GM19025 (cell line): Measurements from ENCODE around the gene POLR1H.
A peak's percentile ranks its signal among the peaks of the same experiment; 100 is the strongest.
"Not testable (repeated sequence)": the region's sequence is repeated elsewhere in the genome, so short reads cannot be mapped to it uniquely, and the experiment has no call there.

ENCODE experiments used
- ATAC-seq: cut with Tn5 transposase; IDR thresholded peaks from one replicate; pipeline ENCODE4 v1.9.1; 2021; ENCODE audit warnings: mild to moderate bottlenecking, low read depth, moderate library complexity; ENCODE audit not compliant: unreplicated experiment

Gene POLR1H, protein sequence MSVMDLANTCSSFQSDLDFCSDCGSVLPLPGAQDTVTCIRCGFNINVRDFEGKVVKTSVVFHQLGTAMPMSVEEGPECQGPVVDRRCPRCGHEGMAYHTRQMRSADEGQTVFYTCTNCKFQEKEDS

DNA sequence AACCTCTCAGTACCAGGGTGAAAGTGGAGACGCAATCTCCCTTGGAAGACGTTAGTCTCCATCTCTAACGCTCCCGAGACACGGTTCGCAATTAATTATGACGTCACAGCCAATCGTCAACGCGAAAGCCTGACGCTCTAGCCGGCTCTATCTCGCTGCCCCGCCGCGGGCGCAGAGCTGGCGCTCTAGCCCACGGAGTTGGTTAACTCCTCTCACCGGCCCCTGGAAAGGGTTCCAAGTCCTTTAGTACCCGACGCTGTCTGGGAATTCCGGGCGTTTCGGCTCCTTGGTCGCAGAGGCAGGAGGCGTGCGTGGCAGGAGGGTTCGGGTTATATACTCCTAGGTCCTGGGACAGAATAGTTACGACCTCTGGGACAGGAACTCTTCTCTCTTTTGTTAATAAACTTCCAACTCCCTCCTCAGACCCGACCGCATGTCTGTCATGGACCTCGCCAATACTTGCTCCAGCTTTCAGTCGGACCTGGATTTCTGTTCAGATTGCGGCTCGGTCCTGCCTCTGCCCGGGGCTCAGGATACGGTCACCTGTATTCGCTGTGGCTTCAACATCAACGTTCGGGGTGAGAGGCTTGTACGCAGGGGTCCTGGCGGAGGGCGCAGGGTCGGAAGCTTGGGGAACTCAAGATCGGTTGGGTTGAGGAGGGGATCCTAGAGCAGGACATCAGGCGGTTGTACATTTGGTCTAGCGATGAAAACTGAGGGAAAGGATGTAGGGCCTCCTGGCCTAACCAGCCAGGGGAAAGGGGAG lies at the start of gene POLR1H:
POLR1H (plus strand) TSS at position 174 of the 766 bp plus-strand sequence; CDS start at position 434, 260 bp downstream.
- ATAC-seq: peak; percentile 87

DNA sequence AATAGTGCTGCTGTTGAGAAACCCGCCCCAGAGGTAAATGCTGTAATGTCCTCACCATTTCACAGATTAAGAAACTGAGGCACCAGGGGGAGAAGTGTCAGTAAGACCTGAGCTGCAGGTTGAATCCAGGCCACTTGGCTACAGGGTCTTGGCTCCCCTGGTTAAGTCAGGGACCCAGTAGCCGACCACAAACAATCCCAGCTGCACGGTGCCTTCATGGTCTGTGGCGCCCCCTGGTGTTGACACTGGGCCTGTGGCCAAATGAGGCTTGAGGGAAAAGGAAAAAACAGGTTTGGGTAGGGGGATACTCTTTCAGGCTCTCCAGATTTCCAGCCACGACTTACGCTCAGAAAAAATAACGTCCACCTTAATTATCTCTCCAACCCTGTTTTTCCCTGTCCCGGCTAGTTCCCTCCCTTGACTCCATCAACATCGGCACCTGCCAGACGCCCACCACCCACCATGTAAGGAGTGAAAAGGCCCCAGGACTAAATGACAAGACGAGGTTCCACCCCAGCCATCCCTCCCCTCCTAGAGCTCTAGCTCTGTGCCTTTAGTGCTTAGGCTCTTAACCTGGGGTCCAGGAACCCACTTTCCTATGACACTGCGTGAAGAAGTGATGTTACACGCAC lies 47.7 kb upstream of the POLR1H start:
- no peak for ATAC-seq

DNA sequence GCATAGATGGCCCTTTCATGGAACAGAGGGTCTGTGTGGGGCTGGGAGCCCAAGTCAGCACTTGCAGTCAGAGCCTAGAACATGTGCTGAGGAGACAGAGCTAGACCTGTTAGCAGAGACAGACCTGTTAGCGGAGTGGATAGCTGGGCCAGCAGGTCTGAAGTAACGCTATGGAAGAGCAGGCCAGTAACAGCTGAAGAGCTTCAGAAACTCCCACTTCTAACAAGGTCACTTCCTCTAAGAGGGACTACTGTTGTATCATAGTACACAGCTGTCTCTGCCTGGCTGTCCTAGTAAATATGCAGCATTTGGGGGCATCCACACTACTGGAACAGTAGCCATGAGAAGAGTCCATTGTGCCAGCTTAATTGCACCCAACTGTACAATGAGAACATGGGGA lies 41.2 kb upstream of the POLR1H start:
- ATAC-seq: no peak

DNA sequence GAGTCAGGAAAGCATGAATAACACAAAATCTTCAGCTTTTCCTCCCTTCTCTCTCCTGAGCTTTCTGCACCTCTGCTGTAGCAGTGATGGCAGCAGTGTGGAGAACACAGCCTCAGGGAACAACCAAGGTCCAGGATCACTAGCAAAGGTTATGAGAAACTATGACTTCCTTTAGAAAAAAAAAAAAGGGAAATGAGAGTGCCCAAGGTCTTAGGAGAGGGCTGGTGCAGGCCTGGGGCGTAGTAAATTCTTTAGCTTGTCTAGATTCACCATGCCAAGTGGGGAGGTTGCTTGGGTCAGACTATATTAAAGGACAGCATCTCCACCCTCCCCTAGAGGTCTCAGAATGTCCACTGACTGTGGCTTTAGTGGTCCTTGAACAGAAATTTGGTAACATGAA lies 40.4 kb upstream of the POLR1H start:
- no peak for ATAC-seq

DNA sequence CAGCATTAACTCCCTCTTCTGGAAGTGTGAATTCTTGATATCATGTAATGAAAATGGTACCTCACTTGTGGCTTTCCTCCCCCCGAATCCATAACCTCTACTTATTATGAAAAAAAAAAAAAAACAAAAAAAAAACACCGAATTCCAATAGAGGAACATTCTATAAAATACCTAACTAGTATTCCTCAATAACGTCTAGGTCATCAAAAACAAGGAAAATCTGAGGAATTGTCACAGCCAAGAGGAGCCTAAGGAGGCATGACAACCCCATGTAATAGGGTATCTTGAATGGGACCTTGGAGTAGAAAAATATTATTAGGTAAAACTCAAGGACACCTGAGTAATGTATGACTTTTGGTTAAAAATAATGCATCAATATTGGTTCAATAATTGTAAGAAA lies 38.9 kb upstream of the POLR1H start:
- ATAC-seq: no peak

DNA sequence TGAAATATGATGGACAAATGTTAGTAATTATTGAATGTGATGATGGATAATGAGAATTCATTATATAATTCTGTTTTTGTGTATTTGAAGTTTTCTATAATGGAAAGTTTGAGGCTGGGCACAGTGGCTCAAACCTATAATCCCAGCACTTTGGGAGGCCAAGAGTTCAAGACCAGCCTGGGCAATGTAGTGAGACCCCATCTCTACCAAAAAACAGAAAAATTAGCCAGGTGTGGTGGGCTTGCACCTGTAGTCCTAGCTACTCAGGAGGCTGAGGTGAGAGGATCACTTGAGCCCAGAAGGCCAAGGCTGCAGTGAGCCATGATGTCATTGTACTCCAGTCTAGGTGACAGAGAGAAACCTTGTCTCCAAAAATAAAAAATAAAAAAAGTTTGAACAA lies 38.4 kb upstream of the POLR1H start:
- ATAC-seq: not testable (repeated sequence)

DNA sequence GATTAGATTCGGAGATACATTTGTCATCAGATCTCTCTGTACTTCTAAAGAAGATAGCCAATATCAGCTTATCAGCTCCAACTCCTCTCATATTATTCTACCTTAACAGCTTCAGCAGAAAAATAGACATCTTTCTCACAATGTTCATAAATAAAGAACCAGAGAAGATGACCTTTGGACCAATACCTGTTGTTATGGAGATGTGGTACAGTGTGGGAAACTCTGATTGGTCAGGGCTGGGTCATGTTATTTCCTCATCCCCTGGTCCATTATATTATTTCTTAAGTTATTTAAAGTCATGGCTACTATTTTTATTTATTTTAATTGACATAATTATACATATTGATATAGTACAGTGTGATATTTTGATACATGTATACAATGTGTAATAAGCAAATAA lies 35.9 kb upstream of the POLR1H start:
- no peak for ATAC-seq

DNA sequence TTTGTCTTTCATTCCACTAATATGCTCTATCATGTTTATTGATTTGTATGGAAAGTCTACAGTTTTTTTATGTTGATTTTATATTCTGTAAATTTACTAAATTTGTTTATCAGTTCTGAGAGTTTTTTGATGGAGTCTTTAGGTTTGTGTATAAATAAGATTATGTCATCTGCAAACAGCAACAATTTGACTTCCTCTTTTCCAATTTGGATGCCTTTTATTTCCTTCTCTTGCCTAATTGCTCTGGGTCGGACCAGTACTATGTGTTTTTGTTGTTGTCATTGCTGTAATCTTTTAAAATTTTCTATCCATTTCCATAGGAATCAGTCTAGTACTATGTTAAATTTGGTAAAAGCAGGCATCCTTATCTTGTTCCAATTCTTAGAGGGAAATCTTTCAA lies 31.5 kb upstream of the POLR1H start:
- ATAC-seq: no peak

DNA sequence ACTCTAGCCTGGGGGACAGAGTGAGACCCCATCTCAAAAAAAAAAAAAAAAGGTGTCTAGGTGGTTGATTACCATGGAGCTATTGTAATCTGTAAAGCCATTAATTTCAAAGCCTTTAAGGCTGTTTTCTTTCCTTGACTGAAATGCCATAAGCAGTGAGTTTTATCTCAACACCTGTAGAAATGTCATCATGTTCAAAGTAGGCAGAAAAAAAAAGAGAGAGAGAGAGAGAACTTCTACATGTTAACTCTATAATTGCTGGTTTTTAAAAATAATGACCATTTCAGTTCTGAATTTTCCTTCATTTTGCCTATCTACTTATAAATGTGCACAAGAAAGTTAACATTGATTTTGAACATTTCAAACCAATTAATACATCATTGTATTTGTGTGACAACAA lies 29.7 kb upstream of the POLR1H start:
- no peak for ATAC-seq

DNA sequence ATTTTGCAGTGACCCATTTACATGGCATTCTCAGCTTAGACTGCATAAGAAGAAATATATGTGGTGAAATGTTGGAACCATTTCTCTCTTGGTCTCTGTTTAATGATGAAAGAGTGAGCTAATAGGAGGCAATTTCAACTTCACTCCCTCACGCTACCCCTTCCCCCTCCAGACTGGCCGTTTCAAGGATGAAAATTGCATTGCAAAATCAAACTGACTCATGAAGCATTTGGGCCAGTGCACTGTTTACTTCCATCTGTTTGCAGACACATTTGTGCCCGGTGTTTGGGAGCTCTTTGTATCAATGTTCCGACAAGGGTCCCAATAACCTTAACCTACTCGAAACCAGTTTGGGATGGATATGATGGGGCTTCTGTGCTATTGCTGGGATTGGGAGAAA lies 27.6 kb upstream of the POLR1H start:
- ATAC-seq: not testable (repeated sequence)

DNA sequence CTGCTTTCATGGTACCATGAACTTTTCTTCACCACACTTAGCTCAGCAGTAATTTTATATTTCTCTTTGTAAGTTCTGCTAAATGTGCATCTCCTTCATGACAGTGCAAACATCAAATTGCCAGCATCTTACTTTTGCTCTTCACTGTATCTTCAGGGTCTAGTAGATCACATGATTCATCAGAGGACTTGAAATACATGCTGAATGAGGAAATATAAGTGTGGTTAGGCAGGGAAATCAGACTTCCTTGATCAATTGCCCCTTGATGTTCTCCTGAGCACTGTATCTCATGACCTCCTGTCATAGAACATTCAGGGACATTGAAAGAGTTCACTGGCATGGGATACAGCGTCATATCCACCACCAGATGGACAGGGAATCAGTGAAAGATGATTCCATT lies 25.3 kb upstream of the POLR1H start:
- ATAC-seq: no peak

DNA sequence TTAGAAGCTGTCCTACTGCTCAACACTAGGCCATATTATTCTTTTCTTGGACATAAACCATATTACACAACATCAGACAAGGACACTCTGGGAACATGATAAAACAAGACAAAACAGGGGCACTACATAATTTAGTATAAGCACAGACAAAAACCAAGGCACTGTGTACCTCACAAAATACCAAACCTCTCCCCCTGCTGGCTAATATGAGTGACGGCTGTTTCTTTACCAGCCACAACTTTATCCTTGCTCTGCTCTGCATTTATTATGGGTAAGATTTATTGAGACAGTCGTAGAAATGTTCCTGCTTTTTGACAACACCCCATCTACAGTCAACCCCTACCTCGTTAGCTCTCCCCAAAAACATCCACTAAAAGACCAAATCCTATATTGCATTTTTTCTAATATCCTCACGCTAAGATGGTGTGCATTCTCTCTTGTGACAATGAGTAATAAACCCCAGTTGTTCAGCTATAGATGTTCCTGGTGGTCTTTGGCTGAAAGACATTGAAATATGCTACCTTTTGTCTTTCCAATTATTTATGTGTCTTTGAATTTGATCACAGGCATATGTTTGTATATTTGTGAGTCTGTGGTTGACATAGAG lies 23.8 kb upstream of the POLR1H start:
- ATAC-seq: no peak

DNA sequence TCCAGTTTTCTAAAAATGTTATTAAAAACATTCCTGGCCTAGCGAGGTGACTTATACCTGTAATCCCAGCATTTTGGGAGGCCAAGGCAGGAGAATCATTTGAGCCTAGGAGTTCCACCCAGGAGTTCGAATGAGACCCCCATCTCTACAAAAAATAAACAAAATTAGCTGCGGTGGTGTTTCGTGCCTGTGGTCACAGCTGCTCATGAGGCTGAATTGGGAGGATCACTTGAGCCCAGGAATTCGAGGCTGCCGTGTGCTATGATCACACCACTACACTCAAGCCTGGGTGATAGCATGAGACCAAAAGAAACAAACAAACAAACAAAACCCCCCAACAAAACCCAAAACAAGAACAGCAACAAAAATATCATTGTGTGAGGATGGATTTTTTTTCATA lies 19.8 kb upstream of the POLR1H start:
- ATAC-seq: no peak

DNA sequence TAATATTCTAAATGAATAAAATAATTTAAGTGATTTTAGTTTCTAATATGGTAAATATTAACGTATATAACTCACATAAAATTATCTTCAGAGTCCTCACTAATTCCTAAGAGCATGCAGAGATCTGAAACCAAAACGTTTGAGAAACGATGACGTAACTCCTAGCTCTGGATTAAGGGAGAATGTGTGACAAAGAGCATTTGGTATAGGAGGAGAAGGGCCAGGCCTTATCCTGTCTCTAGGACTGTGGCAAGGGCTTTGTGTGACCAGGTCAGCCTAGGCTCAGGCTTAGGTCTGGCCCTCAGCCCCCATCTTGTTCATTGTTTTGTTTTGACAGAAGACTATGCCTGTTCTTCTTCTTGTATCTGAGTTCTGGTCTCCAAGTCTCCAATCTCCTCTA lies 19.2 kb upstream of the POLR1H start:
- no peak for ATAC-seq

DNA sequence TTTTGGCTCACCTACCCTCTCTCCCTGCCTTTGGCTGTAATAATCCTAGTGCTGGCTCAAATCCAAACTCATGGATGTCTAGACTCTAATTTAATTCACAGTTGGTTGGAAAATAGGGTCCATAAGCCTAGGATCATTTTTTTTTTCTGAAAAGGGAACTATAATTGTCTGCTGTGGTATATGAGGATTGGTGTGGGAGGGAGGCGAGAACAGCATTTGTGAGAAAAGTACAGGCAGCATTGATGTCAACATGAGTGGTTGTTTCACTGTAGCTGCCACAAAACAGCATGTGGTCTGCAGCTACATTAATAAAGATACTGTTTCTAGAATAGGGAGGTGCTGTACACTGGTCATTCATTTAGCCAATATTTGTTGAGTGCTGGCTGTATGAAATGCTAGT lies 18.6 kb upstream of the POLR1H start:
- ATAC-seq: no peak

DNA sequence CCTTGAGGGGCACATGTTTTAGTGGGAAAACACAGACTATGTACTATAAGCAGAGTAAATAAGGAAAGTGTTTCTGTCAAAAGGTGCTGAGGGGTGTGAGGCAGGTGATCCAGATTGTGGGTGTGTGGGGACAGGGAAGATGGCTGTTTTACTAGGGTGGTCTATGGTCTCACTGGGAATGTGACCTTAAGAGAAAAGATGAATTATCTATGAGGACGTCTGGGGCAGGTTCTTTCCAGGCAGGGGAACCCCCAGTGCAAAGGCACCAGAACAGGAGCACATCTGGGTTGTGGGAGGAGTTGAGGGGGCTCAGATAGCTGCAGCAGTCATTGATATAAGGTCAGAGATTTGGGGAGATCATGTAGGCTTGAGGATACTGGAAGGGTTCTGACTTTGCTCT lies 18.2 kb upstream of the POLR1H start:
- no peak for ATAC-seq

DNA sequence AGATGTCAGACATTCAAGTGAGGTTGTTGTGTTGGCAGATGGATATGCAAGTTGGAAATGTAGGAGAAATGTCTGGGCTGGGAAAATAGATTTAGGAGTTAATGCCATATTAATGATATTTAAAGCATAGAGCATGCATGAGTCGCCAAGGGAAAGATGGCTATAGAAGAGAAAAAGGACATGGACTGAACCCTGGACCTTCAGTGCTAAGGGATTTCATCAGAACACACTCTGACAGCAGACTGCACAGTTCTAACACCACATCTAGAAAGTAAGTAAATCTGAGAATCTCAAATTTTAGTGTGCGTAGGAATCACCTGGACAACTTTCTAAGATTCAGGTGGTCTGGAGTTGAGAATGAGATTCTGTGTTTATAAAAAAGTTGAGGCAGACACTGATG lies 17.3 kb upstream of the POLR1H start:
- ATAC-seq: no peak

DNA sequence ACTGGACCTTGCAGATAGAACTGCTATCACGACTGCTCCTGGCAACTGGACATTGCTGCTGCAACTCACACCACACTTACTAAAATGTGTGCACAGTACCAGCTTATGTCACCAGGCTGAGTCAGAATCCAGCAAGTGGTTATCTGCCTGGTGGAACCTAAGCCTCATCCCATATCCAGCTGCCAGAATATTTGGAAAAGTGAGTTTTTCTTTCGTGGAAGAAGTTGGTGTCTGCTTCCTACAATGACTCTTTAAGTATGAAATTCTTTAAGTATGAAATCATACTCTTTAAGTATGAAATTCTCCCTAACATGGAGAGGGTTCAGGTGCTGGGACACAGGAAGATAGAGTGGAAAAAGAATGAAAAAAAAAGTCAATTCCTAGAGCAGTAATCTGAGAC lies 16.4 kb upstream of the POLR1H start:
- no peak for ATAC-seq

DNA sequence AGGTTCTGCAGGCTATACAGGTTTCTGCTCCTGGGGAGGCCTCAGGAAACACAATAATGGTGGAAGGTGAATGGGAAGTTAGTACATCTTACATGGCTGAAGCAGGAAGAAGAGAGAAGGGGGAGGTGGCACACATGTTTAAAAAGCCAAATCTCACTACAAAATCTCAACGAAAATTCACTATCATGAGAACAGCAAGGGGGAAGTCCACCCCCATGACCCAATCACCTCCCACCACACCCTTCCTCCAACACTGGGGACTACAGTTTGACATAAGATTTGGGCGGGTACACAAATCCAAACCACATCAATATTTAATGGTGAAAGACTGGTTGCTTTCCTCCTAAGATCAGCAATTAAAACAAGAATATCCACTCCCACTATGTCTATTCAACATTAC lies 13.8 kb upstream of the POLR1H start:
- ATAC-seq: no peak

DNA sequence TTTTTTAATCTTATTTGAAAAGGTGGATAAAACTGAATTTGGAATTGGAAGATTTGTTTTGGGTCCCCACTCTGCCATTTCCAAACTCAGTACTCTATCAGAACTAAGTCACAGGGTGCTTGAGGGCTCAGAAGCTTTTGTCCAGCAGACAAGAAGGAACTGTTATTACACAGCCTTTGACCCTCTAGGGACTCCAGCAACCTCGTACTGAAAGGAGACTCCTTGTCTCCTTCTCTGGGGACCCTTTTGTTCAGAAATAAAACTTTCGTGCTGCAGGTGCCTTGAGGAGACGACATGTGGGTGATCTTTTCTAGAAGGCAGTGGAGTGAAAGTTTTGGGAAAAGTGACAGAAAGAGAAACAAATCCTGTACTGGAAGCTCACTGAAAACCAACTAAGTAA lies 7.4 kb upstream of the POLR1H start:
- ATAC-seq: no peak

DNA sequence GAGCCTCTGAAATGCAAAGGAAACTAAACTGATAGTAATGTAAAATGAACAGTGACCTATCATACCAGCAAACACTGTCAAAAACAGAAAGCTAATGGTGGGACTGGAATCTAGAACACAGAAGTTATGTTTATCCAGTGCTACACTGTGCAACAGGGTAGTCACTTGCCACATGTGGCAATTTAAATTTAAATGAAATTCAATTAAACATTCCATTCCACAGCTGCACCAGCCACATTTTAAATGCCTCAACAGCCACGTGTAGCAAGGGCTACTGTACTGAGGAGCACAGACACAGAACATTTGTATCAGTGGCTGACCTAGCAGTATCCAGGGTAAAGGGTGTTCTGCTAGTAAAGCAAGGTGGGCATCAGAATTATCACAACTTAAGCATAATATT lies 5.6 kb upstream of the POLR1H start:
- no peak for ATAC-seq
